Fibroblast of skin of abdomen (primary cell): ENCODE data around the gene ELF3.
"Not testable (repeated sequence)": the region's sequence is repeated elsewhere in the genome, so short reads cannot be mapped to it uniquely, and the experiment has no call there.

Source experiments
- DNase-seq: peaks from one replicate; pipeline ENCODE4 v3.0.0-alpha.2; 2013

ELF3 gene

DNA sequence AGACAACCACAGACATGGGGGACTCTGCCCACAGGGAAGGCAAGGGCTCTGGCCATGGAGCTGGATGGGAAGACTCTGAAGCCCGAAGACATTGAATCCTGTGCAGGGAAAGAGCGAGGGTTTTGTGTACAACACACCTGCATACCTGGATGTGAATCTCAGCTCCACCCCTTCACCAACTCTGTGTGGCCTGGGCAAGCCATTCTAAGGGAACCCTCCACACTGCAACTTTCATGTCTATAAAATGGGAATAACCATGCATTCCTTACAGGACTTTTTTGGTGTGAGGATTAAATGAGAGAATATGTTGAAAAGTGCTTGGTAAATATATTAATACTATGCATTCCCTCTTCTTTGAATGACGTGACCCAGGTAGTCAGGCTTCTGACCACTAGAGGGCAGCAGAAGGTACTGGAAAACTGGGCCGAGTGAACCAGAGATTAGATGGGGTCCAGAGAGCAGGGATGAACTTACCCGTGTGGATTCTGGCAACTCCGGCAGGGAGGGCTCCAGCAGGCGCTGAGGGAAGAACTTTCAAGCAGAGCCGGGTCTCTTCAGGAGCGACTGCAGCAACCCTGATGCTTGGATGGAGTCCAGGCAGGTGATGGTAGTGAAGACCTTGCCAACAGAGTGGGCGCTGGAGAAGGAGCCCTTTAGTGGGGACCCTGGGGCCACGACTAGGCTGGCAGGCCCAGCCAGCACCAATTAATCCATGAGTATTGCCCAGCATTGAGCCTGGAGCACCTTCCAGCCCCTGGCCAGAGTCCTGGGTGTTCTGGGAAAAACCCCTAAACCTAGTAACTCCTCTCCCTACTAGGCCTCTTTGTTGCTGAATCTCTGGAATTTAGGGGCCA lies 834 bp upstream of the ELF3 start:
- DNase-seq = peak; percentile 70

DNA sequence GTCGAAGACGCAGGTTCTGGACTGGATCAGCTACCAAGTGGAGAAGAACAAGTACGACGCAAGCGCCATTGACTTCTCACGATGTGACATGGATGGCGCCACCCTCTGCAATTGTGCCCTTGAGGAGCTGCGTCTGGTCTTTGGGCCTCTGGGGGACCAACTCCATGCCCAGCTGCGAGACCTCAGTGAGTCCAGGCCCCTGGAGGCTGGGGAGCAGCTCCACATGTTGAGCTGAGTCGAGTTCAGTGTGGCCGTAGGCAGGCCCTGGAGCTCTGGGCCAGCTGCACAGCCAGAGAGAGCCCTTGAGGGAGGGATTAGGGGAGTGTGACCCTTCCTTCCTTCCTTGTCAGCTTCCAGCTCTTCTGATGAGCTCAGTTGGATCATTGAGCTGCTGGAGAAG lies 1.6 kb downstream of the ELF3 start:
- DNase-seq = no peak

DNA sequence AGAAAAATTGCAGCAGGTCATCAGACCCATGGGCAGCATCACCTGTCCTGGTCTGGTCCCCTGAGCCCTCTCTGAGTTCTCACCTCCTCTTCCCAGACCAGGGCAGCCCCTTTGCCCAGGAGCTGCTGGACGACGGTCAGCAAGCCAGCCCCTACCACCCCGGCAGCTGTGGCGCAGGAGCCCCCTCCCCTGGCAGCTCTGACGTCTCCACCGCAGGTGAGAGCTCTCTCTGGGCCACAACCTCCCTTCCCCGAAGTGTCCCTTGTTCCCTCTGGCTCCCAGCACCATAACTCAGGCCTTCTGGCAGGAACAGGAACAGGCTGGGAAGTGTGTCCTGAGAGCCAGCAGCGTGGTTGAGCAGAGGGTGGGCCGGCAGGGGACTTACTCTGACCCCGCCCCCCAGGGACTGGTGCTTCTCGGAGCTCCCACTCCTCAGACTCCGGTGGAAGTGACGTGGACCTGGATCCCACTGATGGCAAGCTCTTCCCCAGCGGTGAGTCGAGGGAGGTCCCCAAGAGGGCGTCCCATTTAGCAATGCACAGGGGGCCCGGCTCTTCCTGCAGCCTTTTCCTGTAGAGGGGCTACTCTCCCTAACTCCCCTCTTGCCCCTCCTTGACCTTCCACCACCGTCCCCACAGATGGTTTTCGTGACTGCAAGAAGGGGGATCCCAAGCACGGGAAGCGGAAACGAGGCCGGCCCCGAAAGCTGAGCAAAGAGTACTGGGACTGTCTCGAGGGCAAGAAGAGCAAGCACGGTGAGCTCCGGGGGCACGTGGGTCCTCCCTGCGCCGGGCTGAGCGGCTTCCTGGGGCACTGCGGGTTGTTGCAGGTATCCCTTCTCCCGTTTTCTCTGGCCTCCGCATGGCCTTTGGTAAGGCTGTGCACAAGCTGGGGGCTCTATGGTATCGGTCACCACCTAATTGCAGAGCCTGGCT lies 2.4 kb downstream of the ELF3 start:
- no peak for DNase-seq

DNA sequence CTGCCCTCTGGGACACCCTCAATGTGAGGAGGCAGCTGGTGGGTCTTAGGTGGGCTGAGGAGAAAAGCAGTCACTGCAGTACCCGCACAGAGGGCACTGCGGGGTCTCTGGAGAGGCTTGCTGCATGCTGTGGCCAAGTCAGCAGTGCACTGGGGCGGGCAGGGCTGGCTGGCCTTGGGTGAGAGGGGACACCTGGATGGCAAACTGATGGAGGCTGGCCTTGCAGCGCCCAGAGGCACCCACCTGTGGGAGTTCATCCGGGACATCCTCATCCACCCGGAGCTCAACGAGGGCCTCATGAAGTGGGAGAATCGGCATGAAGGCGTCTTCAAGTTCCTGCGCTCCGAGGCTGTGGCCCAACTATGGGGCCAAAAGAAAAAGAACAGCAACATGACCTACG lies 3.2 kb downstream of the ELF3 start:
- DNase-seq = no peak

DNA sequence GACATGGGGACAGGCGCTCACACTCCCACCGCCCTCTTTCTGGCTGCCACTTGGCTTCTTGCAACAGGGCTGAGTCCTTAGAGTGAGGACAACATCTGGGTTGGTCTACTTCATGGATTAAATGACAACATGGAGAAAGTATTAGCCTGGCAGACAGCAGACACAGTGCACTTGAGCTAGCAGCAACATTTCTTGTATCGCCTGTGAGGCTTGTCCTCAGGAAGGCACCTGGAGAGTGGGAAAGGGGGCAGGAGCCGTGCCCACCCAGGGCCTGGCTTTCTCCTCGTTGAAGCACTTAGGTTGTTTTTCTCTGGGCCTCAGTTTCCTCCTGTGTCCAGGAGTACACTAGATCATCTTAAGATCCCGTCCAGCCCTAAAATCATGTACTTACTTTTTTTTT lies 3.7 kb downstream of the ELF3 start:
- no peak for DNase-seq

DNA sequence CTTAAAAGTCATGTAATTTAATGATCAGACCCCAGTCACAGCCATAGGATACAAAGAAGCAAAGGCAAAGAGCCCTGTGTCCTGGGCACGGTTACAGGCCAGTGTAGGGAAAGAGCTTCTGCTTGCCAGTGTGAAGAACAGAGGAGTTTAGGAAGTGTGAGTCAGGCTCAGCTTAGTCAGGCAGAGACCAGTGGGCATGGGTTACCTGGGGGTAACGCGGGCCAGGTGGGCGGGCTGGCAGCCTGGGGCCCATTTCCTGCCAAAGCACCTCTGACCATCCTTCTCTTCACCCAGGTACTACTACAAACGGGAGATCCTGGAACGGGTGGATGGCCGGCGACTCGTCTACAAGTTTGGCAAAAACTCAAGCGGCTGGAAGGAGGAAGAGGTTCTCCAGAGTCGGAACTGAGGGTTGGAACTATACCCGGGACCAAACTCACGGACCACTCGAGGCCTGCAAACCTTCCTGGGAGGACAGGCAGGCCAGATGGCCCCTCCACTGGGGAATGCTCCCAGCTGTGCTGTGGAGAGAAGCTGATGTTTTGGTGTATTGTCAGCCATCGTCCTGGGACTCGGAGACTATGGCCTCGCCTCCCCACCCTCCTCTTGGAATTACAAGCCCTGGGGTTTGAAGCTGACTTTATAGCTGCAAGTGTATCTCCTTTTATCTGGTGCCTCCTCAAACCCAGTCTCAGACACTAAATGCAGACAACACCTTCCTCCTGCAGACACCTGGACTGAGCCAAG lies 4.7 kb downstream of the ELF3 start:
- DNase-seq = no peak

DNA sequence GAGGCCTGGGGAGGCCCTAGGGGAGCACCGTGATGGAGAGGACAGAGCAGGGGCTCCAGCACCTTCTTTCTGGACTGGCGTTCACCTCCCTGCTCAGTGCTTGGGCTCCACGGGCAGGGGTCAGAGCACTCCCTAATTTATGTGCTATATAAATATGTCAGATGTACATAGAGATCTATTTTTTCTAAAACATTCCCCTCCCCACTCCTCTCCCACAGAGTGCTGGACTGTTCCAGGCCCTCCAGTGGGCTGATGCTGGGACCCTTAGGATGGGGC lies 5.2 kb downstream of the ELF3 start:
- DNase-seq = no peak

DNA sequence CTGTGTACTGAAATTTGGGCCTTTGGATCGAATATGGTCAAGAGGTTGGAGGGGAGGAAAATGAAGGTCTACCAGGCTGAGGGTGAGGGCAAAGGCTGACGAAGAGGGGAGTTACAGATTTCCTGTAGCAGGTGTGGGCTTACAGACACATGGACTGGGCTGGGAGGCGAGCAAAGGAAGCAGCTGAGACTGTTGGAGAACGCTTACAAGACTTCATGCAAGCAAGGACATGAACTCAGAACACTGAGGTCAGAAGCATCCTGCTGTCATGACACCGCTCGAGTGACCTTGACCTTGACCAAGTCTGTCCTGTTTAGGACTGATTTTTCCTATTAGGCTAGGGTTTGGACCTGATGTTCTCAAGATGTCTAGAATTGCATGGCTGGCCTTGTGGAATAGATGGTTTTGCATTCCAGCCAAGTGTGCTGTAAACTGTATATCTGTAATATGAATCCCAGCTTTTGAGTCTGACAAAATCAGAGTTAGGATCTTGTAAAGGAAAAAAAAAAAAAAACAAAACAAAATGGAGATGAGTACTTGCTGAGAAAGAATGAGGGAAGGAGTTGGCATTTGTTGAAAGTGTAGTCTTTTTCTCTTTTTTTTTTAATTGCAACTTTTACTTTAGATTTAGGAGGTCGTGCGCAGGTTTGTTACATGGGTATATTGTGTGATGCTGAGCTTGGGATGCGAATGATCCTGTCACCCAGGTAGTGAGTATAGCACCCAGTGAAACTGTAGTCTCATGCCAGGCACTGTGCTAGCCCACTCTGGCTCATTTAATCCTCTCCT lies 5.8 kb downstream of the ELF3 start:
- peak; percentile 35 for DNase-seq

DNA sequence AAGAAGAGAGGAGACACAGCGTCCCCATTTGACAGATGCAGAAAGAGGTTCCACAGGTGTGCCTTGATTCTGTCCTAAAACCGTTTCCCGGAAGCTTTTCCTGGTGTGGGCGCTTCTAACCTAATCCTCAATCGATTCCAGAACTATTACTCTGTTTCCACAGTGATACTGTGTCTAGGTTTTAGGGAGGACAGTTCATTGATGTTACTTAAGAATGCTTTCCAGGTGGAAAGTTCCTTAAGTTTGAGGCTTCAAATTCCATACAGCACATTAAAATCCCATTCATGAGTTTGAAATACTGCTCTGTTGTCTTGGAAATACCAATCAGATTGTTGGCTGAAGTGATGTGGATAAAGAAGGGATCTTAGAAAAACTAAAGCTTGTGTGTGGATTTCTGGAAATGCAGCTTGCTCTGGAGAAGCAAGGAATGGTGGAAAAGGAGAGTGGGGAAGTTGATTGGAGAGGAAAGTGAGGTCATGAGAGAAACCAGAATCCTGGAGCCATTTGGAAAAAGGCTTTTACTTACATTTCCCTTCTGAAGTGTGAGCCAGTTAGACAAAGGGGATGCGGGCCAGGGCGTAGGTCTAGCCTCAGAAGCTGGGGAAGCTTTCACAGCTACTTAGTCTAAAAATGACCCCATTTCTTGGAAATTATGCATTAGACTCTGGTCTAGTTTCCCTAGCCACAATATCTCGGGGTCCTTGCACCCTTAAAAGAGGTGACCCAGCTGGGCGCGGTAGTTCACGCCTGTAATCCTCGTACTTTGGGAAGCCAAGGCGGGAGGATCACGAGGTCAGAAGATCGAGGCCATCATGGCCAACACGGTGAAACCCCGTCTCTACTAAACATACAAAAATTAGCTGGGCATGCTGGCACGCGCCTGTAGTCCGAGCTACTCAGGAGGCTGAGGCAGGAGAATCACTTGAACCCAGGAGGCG lies 6.7 kb downstream of the ELF3 start:
- DNase-seq = no peak

DNA sequence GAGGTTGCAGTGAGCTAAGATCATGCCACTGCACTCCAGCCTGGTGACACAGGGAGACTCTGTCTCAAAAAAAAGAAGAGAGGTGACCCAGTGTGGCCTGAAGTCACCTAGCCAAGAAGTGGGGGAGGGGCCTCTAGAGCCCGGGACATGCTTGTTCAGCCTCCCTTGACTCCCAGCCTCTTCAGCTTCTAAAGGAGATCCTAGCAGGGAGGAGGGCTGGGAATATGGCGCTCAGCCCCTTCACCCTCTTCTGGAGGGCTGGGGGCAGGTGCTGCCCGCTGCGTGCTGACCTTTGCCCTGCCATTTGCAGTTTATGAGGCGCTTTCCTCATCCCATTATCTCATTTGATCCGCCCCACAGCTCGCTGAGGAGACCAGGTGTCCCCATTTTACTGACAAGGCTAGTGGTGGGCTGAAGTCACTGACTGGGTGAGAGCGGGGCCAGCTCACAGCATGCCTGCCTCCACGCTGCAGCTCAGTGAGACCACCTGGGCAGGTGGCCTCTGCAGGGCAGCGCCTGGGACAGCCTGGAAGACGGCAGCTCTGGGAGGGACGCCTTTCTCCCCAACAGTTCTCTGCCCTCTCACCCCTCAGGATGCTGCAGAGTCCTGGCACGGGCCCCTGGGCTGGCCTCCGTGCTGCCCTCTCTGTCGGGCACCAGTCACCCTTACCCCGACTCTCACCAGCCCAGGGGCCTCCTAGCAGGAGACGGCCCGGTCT lies 7.5 kb downstream of the ELF3 start:
- DNase-seq = no peak

DNA sequence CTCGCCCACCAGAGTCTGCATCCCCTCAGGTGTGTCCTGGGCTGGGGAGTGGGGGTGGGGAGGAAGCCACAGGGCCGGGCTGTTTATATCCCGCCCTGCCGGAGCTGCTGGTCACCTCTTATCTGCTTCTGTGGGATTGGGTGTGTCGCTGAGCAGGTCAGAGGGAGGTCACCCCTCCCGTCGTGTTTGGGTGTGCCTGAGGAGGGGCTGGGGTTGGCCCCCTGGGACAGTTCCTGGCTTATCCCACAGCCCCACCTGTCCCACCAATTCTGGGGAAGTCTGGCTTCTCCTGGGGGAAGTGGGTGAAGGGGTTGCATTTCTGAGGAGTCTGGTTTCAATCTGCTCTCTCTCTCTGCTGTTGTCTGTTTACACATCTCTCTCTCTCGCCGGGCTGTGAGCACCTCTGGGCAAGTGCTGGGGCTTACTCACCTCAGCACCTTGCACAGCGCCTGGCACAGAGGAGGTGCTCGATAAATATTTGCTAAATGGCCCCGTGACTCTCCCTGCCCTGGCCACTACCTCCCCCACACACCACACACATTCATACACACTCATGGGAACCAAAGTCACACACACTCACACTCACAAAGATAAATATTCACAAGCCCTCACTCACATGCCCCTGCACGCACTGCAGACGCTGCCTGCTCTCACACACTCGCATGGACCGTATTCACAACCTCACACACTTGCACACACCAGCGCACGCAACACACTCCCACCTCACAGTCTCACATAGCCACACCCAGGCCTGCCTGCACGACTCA lies 8.3 kb downstream of the ELF3 start:
- DNase-seq = no peak

DNA sequence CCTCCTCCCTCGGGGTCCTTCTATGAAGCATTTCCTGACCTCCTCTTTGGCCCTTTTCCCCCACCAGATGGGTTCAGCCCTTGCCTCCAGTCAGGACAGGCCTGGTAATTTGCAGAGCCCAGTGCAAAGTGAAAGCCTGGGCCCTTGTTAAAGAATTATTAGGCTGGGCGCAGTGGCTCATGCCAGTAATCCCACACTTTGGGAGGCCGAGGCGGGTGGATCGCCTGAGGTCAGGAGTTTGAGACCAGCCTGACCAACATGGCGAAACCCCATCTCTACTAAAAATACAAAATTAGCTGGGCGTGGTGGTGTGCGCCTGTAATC lies 8.8 kb downstream of the ELF3 start:
- not testable (repeated sequence) for DNase-seq

DNA sequence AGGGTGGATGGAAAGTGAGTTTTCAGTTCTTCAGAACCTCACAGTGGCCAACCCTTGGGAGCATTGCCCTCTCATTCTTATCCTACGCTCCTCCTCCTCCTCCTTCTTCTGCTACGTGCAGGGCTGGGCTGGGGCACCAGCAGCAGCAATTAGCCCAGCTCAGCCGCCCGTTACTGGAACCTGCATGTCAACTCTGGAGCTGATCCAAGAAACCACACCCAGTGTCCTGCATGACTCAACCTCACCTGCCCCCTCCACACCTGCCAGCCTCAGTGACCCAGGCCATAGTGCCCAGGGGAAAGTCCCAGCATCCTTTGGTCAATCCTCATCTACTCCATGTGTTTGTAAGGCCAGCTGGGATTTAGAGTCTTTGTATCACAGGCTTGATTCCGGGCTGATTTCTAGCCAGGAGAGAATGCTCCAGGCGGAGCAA lies 12.6 kb downstream of the ELF3 start:
- no peak for DNase-seq

DNA sequence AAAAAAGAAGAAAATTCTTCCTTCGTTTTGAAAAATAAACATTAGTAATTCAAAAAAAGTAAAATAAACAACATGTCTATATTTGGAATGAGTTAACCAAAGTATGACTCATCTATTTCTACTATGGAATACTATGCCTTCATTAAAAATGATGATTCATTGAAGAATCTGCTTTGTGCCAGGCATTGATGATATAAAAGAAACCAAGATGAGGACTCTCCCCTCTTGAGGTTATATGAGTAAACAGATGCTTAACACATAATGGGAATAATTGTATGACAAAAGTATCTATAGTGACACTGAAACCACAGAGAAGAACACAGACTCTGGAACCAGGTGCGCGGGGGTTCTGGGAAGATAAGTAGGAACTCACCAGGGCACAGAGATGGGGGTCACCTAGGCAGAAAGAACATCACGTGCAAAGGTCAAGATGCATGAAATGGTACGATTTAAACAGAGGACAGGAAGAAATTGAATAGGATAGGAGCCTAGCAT lies 18.8 kb downstream of the ELF3 start:
- peak; percentile 76 for DNase-seq

DNA sequence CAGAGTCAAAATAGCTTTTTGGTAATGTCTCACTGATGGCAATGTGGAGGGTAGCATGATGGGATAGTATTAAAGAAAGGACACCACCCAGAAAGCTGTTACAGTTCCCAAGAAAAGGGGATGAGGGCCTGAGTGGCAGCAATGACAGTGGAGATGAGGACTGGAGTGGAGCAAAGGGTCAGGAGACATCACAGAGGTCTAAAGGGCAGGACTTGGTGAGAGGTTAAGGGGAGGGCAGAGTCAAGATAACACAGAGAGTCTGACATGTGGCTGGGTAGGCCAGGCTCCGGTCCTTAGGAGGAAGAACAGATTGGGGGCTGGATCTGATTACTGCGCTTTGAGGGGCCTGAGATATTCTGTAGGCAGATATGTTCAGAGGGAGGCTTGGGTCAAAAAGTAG lies 19.3 kb downstream of the ELF3 start:
- DNase-seq = no peak

DNA sequence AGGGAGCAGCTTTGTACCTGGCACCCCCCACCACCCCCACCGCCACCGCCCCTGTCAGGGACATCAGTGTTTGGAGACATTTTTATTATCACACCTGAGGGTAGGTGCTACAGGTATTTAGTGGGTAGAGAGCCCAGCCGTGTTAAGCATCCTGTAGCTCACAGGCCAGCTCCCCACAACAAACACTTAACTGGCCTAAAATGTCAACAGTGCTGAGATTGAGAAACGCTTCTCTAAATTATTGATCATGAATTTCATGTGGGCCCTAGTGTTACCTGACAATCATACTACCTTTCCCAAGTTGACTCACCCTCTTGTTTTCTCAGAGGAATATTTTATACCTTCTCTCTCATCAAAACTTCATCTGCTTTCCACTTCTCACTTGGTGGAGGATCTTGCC lies 21.4 kb downstream of the ELF3 start:
- DNase-seq = no peak

DNA sequence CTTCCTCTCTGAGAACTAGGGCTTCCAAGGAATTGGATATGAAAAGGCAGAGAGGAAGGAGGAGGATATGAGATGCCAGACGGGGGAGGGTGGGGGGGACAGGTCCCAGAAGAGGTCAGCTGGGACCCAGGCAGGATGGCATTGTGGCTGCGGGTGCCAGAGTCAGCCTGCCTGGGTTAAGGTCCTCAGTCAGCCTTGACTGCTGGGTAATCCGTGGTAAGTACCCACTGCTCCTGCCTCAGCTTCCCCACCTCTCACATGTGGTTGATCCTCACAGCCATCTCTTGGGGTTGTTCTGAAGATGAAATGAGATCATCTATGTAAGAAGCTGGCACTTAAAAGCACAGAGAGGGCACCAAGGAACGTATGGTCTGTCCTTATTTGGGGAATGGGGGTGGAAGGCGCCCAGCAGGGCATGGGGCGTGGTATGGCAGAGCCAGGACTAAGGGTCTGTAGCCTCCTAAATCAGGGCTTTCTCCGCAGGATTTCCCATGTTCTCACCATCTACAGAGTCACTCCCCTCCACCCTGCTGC lies 23.8 kb downstream of the ELF3 start:
- DNase-seq = no peak

DNA sequence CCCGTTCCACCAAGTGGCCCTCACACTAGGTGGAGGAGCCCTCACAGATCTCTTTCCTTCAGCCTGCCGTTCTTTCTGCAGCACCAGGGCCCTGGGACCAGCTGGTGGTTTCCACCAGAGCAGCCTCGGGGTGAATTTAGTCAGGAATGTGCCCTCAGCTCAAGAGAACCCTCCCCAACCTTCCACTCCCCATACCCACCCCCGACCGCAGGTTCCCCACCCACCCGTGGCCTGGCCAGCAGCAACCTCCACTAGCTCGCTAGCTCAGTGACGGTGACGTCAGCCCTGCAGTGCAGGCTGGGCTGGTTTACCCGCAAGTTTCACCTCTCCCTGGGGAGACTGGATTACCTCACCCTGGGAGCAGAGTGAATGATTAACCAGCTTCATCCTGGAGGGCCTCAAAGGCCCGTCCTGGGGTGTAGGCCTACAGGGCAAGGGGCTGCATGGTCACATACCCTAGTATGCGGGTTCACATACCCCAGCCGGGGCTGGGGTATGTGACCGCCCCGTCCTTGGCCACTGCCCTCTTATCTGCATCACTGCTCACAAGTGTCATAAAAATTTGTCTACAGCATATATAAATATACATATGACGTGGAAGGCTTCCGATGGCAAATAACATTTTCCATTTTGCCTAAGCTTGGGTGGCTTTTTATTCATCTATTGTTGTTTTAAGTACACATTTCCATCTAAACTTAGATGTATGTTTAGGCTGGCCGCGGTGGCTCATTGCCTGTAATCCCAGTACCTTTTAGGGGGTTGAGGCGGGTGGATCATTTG lies 24.5 kb downstream of the ELF3 start:
- peak; percentile 92 for DNase-seq
